ENCODE measurements around the gene FN3KRP. TPM values are rescaled to one million over a fixed set of nuclear protein-coding genes. Genes with fewer than 3 reads are reported as not detected.

The FN3KRP gene
- total RNA-seq, 2 experiments from 2014 or later, result 36.7 to 40.5 TPM

DNA sequence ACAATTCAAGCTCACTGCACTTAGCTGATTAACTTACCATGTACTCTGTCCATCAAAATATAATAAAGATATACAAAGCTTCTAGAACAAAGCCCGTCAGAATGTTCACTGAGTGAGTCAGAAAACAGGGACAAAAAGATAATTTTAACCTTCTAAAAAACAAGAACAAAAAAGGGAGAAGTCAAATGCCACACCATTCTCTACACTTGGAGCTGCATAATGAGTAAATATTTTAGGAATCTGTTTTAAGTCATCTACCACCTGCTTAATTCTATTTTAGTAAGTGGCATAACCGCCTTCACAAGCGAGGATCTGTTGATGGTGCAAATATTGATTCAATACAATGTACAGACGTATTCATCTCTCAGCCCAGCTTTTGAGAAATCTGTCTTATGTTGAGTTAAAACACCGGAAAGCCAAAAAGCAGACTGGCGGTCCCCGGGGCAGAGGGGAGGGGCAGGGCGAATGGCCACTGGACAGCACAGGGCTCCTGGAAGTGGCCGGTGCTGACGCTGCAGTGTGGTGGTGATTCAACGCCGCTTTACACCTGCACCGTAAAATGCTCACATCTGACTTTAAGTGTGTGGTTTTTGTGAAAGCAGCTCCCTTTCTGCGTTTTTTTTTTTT is 38.1 kb upstream of the FN3KRP start:
- CTCF ChIA-PET, result interaction anchor here (1.1 kb wide), 1 partner anchor 104 kb away, joined by 4 read pairs; no protein-coding TSS in a partner anchor

DNA sequence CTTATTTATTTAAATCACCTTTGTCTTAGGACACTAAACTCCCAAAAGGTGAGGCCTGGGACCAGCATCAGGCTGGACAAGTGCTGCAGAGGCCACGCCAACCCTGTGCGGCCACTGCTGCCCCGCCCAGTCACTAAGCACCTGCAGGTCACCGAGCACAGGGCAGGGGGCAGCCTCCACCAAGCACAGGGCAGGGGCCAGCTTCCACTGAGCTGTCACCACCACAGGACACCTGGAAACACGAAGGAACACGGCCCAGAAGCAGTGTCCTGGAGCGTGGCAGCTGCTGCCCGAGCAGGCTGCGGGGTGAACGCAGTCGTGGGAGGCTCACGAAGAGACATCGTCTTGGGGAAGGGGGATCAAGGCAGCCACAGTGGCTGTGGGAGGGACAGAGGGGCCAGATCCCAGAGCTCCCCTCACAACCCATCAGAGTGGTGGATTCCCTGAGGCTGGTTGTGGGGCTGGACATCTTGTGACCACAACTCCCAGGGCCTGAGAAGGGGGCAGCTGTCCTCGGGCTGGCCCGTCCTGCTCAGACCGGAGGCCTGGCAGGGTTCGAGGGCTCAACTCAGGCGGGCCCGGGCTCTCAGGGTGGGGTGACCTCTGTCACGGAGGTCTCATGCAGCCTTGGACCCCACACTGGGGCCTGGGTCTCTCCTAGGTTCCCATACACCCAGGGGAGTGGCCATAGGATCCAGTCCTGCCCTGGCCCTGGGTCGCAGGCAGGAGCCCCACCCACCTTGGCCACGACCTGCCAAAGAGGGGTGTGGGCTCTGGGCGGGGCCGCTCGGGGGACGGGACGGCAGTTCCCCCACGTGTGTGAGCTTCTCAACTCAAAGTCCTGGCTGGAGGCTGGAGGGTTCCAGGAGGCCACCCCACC is 36.7 kb upstream of the FN3KRP start:
- H3K27me3 Mint-ChIP-seq, result no peaks in the 10 kb centered on the region
- H3K4me1 Mint-ChIP-seq (ENCODE audit: low read depth), result no peaks in the 10 kb centered on the region
- peaks cover 10% of the 10 kb centered on the region for H3K9me3 Mint-ChIP-seq
- peaks cover 9% of the 10 kb centered on the region for H3K36me3 Mint-ChIP-seq
- DNase-seq, result no peak
- POLR2A ChIA-PET, result no interaction called here
- CTCF ChIA-PET, result no interaction called here
- intact Hi-C loops (cut with micrococcal nuclease), result no loop called here
- H3K27ac Mint-ChIP-seq, result no peak overlapping the region
- H3K4me3 Mint-ChIP-seq, result no peak overlapping the region

More for the DNA sequence above, 38.1 kb upstream of the FN3KRP start:
- H3K36me3 Mint-ChIP-seq, result peaks cover 9% of the 10 kb centered on the region
- peaks cover 10% of the 10 kb centered on the region for H3K9me3 Mint-ChIP-seq
- H3K27me3 Mint-ChIP-seq, result no peaks in the 10 kb centered on the region
- no peaks in the 10 kb centered on the region for H3K4me1 Mint-ChIP-seq (ENCODE audit: low read depth)
- DNase-seq, result no peak
- POLR2A ChIA-PET, result no interaction called here
- H3K4me3 Mint-ChIP-seq, result no peak overlapping the region
- intact Hi-C loops (cut with micrococcal nuclease), result no loop called here
- H3K27ac Mint-ChIP-seq, result no peak overlapping the region

DNA sequence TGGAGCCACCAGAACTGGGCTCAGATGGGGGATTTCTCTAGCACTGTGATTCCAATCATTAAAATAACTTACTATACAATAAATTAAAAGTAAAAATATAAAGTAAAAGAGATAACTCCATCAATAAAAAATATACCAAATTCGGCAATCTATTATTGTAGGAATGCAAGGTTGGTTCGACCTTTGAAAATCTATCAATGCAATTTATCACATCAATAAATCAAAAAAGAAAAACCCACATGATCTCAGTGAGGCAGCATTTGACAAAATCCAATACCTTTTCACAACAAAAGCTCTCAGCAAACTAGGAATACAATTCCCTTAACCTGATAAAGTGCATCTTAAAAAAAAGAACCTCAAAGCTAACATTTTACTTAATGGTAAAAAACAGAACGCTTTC is 35.0 kb upstream of the FN3KRP start:
- Mint-ChIP-seq H3K27me3 (no peaks in the 10 kb centered on the region), H3K36me3 (peaks cover 7% of the 10 kb centered on the region), H3K4me1 (ENCODE audit: low read depth) (no peaks in the 10 kb centered on the region), H3K4me3 (no peak overlapping the region), H3K27ac (no peak overlapping the region), H3K9me3 (peaks cover 10% of the 10 kb centered on the region)
- intact Hi-C loops (cut with micrococcal nuclease), result no loop called here
- ChIA-PET POLR2A (no interaction called here), CTCF (no interaction called here)
- DNase-seq, result no peak

DNA sequence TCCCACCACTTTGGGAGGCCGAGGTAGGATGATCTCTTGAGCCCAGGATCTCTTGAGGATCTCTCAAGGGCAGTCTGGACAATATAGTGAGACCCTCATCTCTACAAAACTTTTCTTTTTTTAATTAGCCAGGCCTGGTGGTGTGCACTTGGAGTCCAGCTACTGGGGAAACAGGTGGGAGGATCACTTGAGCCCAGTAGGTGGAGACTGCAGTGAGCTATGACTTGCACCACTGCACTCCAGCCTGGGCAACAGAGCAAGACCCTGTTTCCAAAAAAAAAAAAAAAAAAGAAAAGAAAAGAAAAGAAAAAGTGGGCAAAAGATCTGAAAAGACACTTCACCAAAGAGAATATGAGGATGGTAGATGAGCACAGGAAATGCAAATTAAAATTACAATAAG is 33.0 kb upstream of the FN3KRP start:
- no peaks in the 10 kb centered on the region for H3K27me3 Mint-ChIP-seq
- peaks cover 10% of the 10 kb centered on the region for H3K9me3 Mint-ChIP-seq
- no peak overlapping the region for H3K27ac Mint-ChIP-seq
- no peak for DNase-seq
- H3K4me3 Mint-ChIP-seq, result no peak overlapping the region
- CTCF ChIA-PET, result no interaction called here
- POLR2A ChIA-PET, result no interaction called here
- intact Hi-C loops (cut with micrococcal nuclease), result no loop called here
- H3K4me1 Mint-ChIP-seq (ENCODE audit: low read depth), result no peaks in the 10 kb centered on the region
- peaks cover 7% of the 10 kb centered on the region for H3K36me3 Mint-ChIP-seq

DNA sequence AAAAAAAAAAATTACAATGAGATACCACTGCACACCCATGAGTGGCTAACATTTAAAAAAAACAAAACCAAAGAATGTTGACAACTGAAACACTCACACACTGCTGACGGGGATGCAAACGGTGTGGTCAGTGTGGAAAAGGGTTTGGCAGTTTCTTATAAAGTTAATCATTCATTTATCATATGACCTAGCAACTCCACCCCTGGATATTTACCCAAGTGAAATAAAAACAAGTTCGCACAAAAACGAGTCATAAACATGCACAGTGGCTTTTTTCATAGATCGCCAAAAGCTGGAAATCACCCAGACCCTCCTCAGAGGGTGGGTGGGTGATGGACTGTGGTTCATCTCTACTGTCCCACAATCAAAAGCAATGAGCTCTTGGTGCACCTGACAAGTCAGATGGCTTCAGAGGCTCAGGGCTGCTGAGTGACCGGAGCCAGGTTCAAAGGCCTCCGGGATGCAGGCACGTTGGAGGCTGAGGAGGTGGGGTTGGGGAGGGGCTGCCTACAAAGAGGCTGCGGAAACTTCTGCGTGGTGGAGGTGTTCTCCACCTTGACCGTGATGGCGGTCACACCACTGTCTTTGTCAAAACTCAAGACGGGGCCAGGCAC is 32.2 kb upstream of the FN3KRP start:
- Mint-ChIP-seq H3K9me3 (peaks cover 10% of the 10 kb centered on the region), H3K27ac (no peak overlapping the region), H3K4me1 (ENCODE audit: low read depth) (no peaks in the 10 kb centered on the region), H3K36me3 (peaks cover 7% of the 10 kb centered on the region), H3K27me3 (no peaks in the 10 kb centered on the region), H3K4me3 (no peak overlapping the region)
- ChIA-PET CTCF (no interaction called here), POLR2A (no interaction called here)
- intact Hi-C loops (cut with micrococcal nuclease), result no loop called here
- DNase-seq, result no peak

DNA sequence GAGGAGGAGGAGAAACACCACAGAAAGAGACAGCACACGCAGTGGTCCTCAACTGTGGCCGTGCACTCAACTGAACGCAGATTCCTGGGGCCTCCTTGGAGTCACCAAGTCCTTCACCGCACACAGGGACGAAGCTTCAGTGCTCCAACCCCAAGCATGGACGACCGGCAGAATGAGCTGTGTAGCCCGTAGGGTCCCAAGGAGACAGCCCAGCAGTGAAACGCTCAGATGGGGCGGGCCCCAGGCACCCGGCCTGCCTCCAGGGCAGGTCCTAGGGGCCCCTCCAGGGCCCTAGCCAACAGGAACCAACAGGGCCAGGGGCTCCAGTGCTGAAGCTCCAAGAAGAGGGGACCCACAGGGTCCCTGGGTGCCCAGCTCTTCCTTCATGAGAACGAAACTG is 31.2 kb upstream of the FN3KRP start:
- Mint-ChIP-seq H3K27ac (no peak overlapping the region), H3K9me3 (peaks cover 10% of the 10 kb centered on the region), H3K4me3 (no peak overlapping the region), H3K4me1 (ENCODE audit: low read depth) (no peaks in the 10 kb centered on the region), H3K27me3 (no peaks in the 10 kb centered on the region), H3K36me3 (peaks cover 7% of the 10 kb centered on the region)
- no peak for DNase-seq
- intact Hi-C loops (cut with micrococcal nuclease), result no loop called here
- ChIA-PET CTCF (no interaction called here), POLR2A (no interaction called here)

DNA sequence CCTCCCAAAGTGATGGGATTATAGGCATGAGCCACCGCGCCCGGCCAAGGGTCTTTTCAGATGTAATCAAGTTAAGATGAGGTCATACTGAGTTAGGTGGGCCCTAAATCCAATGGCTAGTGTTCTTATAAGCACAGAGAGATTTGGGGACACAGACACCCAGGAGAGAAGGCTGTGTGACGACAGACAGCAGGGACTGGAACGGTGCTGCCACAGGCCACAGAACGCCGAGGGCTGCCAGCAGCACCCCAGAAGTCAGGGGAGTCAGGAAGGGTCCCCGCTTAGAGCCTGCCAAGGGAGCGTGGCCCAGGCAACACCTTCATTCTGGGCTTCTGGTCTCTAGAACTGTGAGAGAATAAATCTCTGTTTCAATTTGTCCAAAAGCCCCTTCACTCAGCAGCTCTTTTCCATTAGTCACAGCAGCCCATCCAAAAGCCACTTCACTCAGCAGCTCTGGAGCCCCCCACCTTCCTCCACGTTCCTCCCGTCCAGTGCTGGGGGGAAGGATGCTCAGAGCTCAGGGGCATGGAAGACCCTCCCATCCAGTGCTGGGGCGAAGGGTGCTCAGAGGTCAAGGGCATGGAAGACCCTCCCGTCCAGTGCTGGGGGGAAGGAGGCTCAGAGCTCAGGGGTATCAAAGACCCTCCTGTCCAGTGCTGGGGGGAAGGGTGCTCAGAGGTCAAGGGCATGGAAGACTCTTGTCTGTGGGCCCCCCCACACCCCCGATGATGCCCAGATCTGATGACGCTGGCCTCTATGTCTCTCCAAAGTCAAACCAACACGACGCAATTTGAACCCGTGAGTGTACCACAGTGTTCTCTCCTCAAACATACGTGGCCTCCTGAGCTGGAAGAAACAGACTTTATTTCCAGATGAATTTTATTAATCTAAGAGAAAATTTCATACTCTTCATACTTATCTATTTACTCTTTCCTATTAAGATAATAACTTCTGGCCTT is 29.9 kb upstream of the FN3KRP start:
- DNase-seq, result no peak
- Mint-ChIP-seq H3K27ac (no peak overlapping the region), H3K4me1 (ENCODE audit: low read depth) (peaks cover 3% of the 10 kb centered on the region), H3K27me3 (no peaks in the 10 kb centered on the region), H3K36me3 (peaks cover 6% of the 10 kb centered on the region), H3K9me3 (peaks cover 8% of the 10 kb centered on the region), H3K4me3 (no peak overlapping the region)
- ChIA-PET CTCF (interaction anchor here (1.0 kb wide), 1 partner anchor 11 kb away, joined by 4 read pairs; no protein-coding TSS in a partner anchor), POLR2A (no interaction called here)
- intact Hi-C loops (cut with micrococcal nuclease), result no loop called here

DNA sequence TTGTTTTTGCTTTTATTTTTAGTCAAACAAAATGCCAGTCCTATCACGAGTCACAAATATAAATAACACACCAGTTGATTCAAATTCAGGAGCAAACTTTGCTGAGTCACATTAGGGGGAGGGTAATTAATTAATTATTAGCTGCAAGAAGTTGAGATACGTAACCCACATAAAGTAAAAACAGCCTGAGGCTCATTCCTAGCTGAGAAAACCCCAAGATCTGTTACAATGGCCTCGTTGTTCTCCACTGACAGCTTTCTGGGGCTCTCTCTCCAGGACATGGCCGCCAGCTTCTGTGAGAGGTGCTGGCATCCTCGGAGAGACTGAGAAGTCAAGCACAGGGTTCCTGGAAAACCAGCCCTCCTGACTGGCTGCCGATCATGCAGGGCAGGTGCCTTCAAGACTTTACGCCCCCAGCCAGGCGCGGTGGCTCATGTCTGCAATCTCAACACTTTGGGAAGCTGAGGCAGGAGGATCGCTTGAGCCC is 29.1 kb upstream of the FN3KRP start:
- Mint-ChIP-seq H3K4me1 (ENCODE audit: low read depth) (peaks cover 4% of the 10 kb centered on the region), H3K4me3 (no peak overlapping the region), H3K27ac (no peak overlapping the region), H3K27me3 (no peaks in the 10 kb centered on the region), H3K36me3 (no peaks in the 10 kb centered on the region), H3K9me3 (no peaks in the 10 kb centered on the region)
- DNase-seq, result no peak
- ChIA-PET POLR2A (no interaction called here), CTCF (no interaction called here)
- intact Hi-C loops (cut with micrococcal nuclease), result no loop called here

DNA sequence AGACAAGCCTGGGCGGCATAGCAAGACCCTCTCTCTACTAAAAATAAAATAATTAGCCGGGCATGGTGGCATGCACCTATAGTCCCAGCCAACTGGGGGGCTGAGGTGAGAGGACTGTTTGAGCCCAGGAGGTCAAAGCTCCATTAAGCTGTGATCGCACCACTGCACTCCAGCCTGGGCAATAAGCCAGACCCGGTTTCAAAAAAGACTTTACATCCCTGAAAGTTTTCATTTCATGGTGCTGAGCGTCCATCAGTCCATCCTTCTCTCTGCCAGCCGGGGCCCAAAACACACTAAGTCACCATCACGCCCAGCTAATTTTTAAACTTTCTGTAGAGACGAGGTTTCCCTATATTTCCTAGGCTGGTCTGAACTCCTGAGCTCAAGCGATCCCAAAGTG is 28.6 kb upstream of the FN3KRP start:
- DNase-seq, result no peak
- ChIA-PET CTCF (no interaction called here), POLR2A (no interaction called here)
- no peak overlapping the region for H3K4me3 Mint-ChIP-seq
- H3K27me3 Mint-ChIP-seq, result no peaks in the 10 kb centered on the region
- intact Hi-C loops (cut with micrococcal nuclease), result no loop called here
- peaks cover 4% of the 10 kb centered on the region for H3K4me1 Mint-ChIP-seq (ENCODE audit: low read depth)
- H3K9me3 Mint-ChIP-seq, result no peaks in the 10 kb centered on the region
- no peak overlapping the region for H3K27ac Mint-ChIP-seq
- H3K36me3 Mint-ChIP-seq, result no peaks in the 10 kb centered on the region

DNA sequence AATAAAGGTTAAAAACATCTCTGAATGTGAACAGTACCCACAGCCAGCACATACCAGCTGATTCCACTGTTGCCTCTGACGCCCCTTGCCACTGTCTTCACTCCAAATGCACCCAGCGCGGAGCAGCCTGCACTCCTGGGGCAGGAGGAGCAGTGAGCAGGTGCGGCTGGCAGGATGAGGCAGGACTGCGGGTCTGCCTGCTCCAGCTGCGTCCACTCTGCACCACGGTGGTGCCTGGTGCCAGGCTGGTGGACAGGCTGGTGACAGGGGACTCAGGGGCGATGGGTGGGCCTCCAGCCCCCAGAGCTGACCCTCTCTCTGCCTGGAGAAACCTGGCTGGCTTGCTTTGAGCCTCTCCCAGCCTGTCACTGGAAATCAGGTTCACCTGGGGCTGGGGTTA is 27.4 kb upstream of the FN3KRP start:
- DNase-seq, result no peak
- intact Hi-C loops (cut with micrococcal nuclease), result no loop called here
- Mint-ChIP-seq H3K27me3 (no peaks in the 10 kb centered on the region), H3K9me3 (peaks cover 4% of the 10 kb centered on the region), H3K27ac (no peak overlapping the region), H3K4me1 (ENCODE audit: low read depth) (peaks cover 4% of the 10 kb centered on the region), H3K4me3 (no peak overlapping the region), H3K36me3 (peaks cover 3% of the 10 kb centered on the region)
- CTCF ChIA-PET, result interaction anchor here (1.1 kb wide), 1 partner anchor 20 kb away, joined by 3 read pairs; no protein-coding TSS in a partner anchor
- POLR2A ChIA-PET, result no interaction called here

DNA sequence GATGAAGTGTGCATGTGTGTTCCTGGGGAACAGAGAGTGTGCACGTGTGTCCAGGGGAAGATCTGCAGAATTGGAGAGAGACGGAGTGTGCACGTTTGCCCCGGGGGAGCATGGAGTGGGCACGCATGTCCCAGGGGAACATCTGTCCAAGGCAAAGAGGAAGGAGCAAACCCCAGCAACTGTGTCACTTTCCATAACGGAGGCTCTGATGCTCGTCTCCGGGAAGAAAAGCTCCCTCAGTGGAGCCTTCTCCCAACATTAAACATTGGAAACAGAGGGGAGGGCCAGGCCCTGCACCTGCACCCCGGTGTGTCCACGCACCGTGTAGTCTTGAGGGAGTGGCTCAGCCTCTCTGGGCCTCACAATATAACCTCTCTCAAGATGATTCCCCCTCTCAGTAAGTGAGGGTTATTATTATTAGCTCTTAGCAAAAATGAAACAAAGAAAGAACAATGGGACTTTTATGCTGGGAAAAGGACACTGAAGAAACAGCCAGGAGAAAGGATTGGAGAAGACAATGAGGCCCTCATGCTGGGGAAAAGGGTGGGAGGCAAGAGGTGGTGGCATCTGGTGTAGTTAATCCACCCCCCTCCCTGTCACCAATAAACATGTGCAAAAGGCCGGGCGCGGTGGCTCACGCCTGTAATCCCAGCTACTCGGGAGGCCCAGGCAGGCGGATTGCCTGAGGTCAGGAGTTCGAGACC is 25.6 kb upstream of the FN3KRP start:
- Mint-ChIP-seq H3K36me3 (peaks cover 9% of the 10 kb centered on the region), H3K27ac (no peak overlapping the region), H3K4me3 (no peak overlapping the region), H3K4me1 (ENCODE audit: low read depth) (peaks cover 4% of the 10 kb centered on the region), H3K27me3 (no peaks in the 10 kb centered on the region), H3K9me3 (peaks cover 14% of the 10 kb centered on the region)
- ChIA-PET POLR2A (no interaction called here), CTCF (interaction anchor here (0.6 kb wide), 1 partner anchor 23 kb away, joined by 3 read pairs; no protein-coding TSS in a partner anchor)
- no peak for DNase-seq
- intact Hi-C loops (cut with micrococcal nuclease), result no loop called here
